ENCODE data around the gene LSM8. TPM values are rescaled to one million over a fixed set of nuclear protein-coding genes. Genes with fewer than 3 reads are reported as not detected.
"Not testable (repeated sequence)": the region's sequence is repeated elsewhere in the genome, so short reads cannot be mapped to it uniquely, and the experiment has no call there.

Gene LSM8
- polyA plus RNA-seq, 3 donors = 23.4 to 42.6 (median 32.5) TPM

- no peak overlapping the region for H3K4me3 Mint-ChIP-seq
- Histone ChIP-seq H3K79me2 (ENCODE audit: insufficient read depth, low read length) (no peaks in the 10 kb centered on the region), H3K27ac (ENCODE audit: low read depth in 1 of 2, low read length in 2 of 2) (no peak overlapping the region), H3K27me3 (ENCODE audit: control insufficient read depth in 2 of 2, insufficient read depth in 2 of 2, low read length in 2 of 2) (no peaks in the 10 kb centered on the region), H4K20me1 (ENCODE audit: insufficient read depth, low read length) (no peaks in the 10 kb centered on the region), H3K4me2 (replicated peaks; ENCODE audit: extremely low read depth, low read length, poor library complexity, severe bottlenecking) (no peak overlapping the region), H3K9me3 (replicated peaks in 1 of 2; ENCODE audit: control insufficient read depth in 1 of 2, insufficient read depth in 1 of 2, low read length in 2 of 2) (no peaks in the 10 kb centered on the region), H3K4me3 (replicated peaks in 1 of 3; ENCODE audit: low read depth in 2 of 3, low read length in 3 of 3) (no peak overlapping the region), H3K36me3 (replicated peaks in 1 of 2; ENCODE audit: control insufficient read depth in 1 of 2, insufficient read depth in 2 of 2, low read length in 2 of 2) (no peaks in the 10 kb centered on the region), H3K4me1 (ENCODE audit: control insufficient read depth in 1 of 2, insufficient read depth in 2 of 2, low read length in 2 of 2) (no peaks in the 10 kb centered on the region), H3K9ac (ENCODE audit: insufficient read depth, low read length, poor library complexity, severe bottlenecking) (no peak overlapping the region), H2AFZ (ENCODE audit: insufficient read depth, low read depth, low read length, poor library complexity, severe bottlenecking) (no peak overlapping the region)
- DNase-seq = no peak
- H3K4me1 Mint-ChIP-seq = no peaks in the 10 kb centered on the region
- H3K27ac Mint-ChIP-seq = no peak overlapping the region
- intact Hi-C loops (cut with micrococcal nuclease) = no loop called here
- H3K27me3 Mint-ChIP-seq (ENCODE audit: low read depth in 3 of 3) = peaks cover 0 to 6% (median 0%) of the 10 kb centered on the region in 3 donors
- H3K9me3 Mint-ChIP-seq = no peaks in the 10 kb centered on the region
- H3K36me3 Mint-ChIP-seq = no peaks in the 10 kb centered on the region
- whole genome bisulfite sequencing (ENCODE audit: insufficient coverage) = 100% methylated on average over 3 of the region's 3 CpGs
- TF ChIP-seq CTCF (IDR thresholded peaks at IDR 0.05) = no peak
Observed at GRCh38 chr7:118239014-118239413, 55.0 kb downstream of the LSM8 start.

GRCh38 chr7:118240320-118240719 lies 56.4 kb downstream of the LSM8 start:
- WGBS (ENCODE audit: insufficient coverage) = no CpG with 5 or more reads among the region's 2 CpGs
- H3K36me3 Mint-ChIP-seq; H3K27ac Mint-ChIP-seq; H3K9me3 Mint-ChIP-seq; DNase-seq; H3K4me1 ChIP-seq (ENCODE audit: control insufficient read depth in 1 of 2, insufficient read depth in 2 of 2, low read length in 2 of 2); H3K4me3 Mint-ChIP-seq; H3K27me3 Mint-ChIP-seq (ENCODE audit: low read depth in 3 of 3); H3K4me2 ChIP-seq (replicated peaks; ENCODE audit: extremely low read depth, low read length, poor library complexity, severe bottlenecking); H4K20me1 ChIP-seq (ENCODE audit: insufficient read depth, low read length); intact Hi-C loops (cut with micrococcal nuclease); H3K9ac ChIP-seq (ENCODE audit: insufficient read depth, low read length, poor library complexity, severe bottlenecking); H3K4me3 ChIP-seq (replicated peaks in 1 of 3; ENCODE audit: low read depth in 2 of 3, low read length in 3 of 3); H3K36me3 ChIP-seq (replicated peaks in 1 of 2; ENCODE audit: control insufficient read depth in 1 of 2, insufficient read depth in 2 of 2, low read length in 2 of 2); H3K27ac ChIP-seq (ENCODE audit: low read depth in 1 of 2, low read length in 2 of 2); H3K27me3 ChIP-seq (ENCODE audit: control insufficient read depth in 2 of 2, insufficient read depth in 2 of 2, low read length in 2 of 2); H3K79me2 ChIP-seq (ENCODE audit: insufficient read depth, low read length); H3K4me1 Mint-ChIP-seq; H2AFZ ChIP-seq (ENCODE audit: insufficient read depth, low read depth, low read length, poor library complexity, severe bottlenecking); H3K9me3 ChIP-seq (replicated peaks in 1 of 2; ENCODE audit: control insufficient read depth in 1 of 2, insufficient read depth in 1 of 2, low read length in 2 of 2): not testable (repeated sequence)

Other genes starting within 250 kb of the LSM8 start
- gene ANKRD7, start 40.5 kb downstream of the LSM8 start, polyA plus RNA-seq = not detected

Measured in CD14-positive monocyte (primary cell).